HepG2 (cell line): ENCODE data around the gene DUSP9. TPM values are rescaled to one million over a fixed set of nuclear protein-coding genes. Genes with fewer than 3 reads are reported as not detected.

Experiments
- AGO1 ChIP-seq: fragments of 200-400 bp; formaldehyde crosslinking; IDR thresholded peaks from 2 replicates; pipeline ENCODE4 v1.6.1; 2017; ENCODE audit warnings: mild to moderate bottlenecking, low read depth, low read length, moderate library complexity; ENCODE audit not compliant: poor library complexity, severe bottlenecking
- PRDM10 ChIP-seq: sonication (generic); formaldehyde crosslinking; IDR thresholded peaks from 2 replicates; pipeline ENCODE4 v1.4.0; 2020; ENCODE audit warnings: low read depth, missing genetic modification reagents
- RBFOX2 ChIP-seq: fragments of 200-400 bp; formaldehyde crosslinking; IDR thresholded peaks from 2 replicates; pipeline ENCODE4 v1.6.1; 2017; ENCODE audit warnings: low read depth, mild to moderate bottlenecking, low read length
- SALL1 ChIP-seq: sonication (generic); formaldehyde crosslinking; IDR thresholded peaks from 2 replicates; pipeline ENCODE4 v1.8.0; 2022; ENCODE audit warnings: mild to moderate bottlenecking, missing genetic modification reagents
- SIN3A ChIP-seq: IDR thresholded peaks from 2 replicates; pipeline ENCODE4 v1.6.1; 2011; ENCODE audit warnings: low read depth, mild to moderate bottlenecking, control low read depth, low read length, borderline replicate concordance
- ZFX ChIP-seq: sonication (generic); formaldehyde crosslinking; IDR thresholded peaks from 2 replicates; pipeline ENCODE4 v1.4.0; 2020; ENCODE audit warnings: mild to moderate bottlenecking, low read depth, missing genetic modification reagents, moderate library complexity
- ZMAT3 ChIP-seq: sonication (generic); formaldehyde crosslinking; conservative IDR thresholded peaks from 2 replicates; pipeline ENCODE4 v1.7.0; 2021; ENCODE audit warnings: missing genetic modification reagents
- ZNF160 ChIP-seq: sonication (generic); formaldehyde crosslinking; IDR thresholded peaks from 2 replicates; pipeline ENCODE4 v1.8.0; 2022; ENCODE audit warnings: mild to moderate bottlenecking, inconsistent platforms, missing genetic modification reagents
- ZNF263 ChIP-seq: sonication (generic); formaldehyde crosslinking; IDR thresholded peaks from 2 replicates; pipeline ENCODE4 v1.4.0; 2020; ENCODE audit warnings: missing genetic modification reagents
- ZNF746 ChIP-seq: sonication (generic); formaldehyde crosslinking; IDR thresholded peaks from 2 replicates; pipeline ENCODE4 v1.8.0; 2022; ENCODE audit warnings: mild to moderate bottlenecking, missing genetic modification reagents
- ZNF816 ChIP-seq: sonication (generic); formaldehyde crosslinking; IDR thresholded peaks from 2 replicates; pipeline ENCODE4 v1.8.0; 2022; ENCODE audit warnings: missing genetic modification reagents, mild to moderate bottlenecking, borderline replicate concordance
- polyA plus RNA-seq, 8 experiments: library from polyadenylated mRNA; depleted of rRNA in 3 of 8; stranded (reverse) in 7 of 8; unstranded in 1 of 8; fragments of >200 nt; fragmentation: Illumina TruSeq in 4 of 8; extraction: Trizol in 4 of 8; gene quantifications; 2 replicates each; pipeline versions ENCODE4 v1.2.1 to v1.2.3, GENCODE V29; 2011 to 2016; ENCODE audit warnings: low read depth in 4 of 8, missing spikeins in 1 of 8, mixed read lengths in 1 of 8; ENCODE audit not compliant: insufficient read depth in 1 of 8
- total RNA-seq, 5 experiments: library from RNA; depleted of rRNA; stranded (reverse); fragments of >200 nt; fragmentation: Illumina TruSeq; extraction: Trizol; gene quantifications; 2 replicates each; pipeline ENCODE4 v1.2.3, GENCODE V29; 2016; ENCODE audit warnings: low read depth in 1 of 5
- TF ChIP-seq, protein P1 (sequence below): sonication (generic); formaldehyde crosslinking; IDR thresholded peaks from 2 replicates; pipeline ENCODE4 v1.5.1; 2020; ENCODE audit warnings: mild to moderate bottlenecking, missing genetic modification reagents, moderate library complexity

DUSP9 gene
- total and polyA plus RNA-seq, 2 of the 13 experiments (the other 11 are each of a cell fraction or from before 2014, with no cell fraction given): 235 to 435 TPM

GRCh38 chrX:153685751-153686696 lies 39.0 kb downstream of the DUSP9 start (continued):
- peak; percentile 97 for TF ChIP-seq ZNF263 (CRISPR knock-in tag)
- TF ChIP-seq RBFOX2: peak; percentile 51
- TF ChIP-seq, protein P1, sequence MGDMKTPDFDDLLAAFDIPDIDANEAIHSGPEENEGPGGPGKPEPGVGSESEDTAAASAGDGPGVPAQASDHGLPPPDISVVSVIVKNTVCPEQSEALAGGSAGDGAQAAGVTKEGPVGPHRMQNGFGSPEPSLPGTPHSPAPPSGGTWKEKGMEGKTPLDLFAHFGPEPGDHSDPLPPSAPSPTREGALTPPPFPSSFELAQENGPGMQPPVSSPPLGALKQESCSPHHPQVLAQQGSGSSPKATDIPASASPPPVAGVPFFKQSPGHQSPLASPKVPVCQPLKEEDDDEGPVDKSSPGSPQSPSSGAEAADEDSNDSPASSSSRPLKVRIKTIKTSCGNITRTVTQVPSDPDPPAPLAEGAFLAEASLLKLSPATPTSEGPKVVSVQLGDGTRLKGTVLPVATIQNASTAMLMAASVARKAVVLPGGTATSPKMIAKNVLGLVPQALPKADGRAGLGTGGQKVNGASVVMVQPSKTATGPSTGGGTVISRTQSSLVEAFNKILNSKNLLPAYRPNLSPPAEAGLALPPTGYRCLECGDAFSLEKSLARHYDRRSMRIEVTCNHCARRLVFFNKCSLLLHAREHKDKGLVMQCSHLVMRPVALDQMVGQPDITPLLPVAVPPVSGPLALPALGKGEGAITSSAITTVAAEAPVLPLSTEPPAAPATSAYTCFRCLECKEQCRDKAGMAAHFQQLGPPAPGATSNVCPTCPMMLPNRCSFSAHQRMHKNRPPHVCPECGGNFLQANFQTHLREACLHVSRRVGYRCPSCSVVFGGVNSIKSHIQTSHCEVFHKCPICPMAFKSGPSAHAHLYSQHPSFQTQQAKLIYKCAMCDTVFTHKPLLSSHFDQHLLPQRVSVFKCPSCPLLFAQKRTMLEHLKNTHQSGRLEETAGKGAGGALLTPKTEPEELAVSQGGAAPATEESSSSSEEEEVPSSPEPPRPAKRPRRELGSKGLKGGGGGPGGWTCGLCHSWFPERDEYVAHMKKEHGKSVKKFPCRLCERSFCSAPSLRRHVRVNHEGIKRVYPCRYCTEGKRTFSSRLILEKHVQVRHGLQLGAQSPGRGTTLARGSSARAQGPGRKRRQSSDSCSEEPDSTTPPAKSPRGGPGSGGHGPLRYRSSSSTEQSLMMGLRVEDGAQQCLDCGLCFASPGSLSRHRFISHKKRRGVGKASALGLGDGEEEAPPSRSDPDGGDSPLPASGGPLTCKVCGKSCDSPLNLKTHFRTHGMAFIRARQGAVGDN (CRISPR knock-in tag): peak; percentile 63
- TF ChIP-seq ZNF746: peak; percentile 65; the same call in 1 of the 2 replicates
- TF ChIP-seq ZNF816 (CRISPR knock-in tag): 0 out of 2 replicates have a peak, but pooled peaks have one; percentile 33
- TF ChIP-seq AGO1: peak; percentile 58
- TF ChIP-seq SIN3A: 0 out of 2 replicates have a peak, but pooled peaks have one; percentile 22
- TF ChIP-seq ZMAT3 (CRISPR knock-in tag): 0 out of 2 replicates have a peak, but pooled peaks have one; percentile 64
- 0 out of 2 replicates have a peak, but pooled peaks have one; percentile 4 for TF ChIP-seq SALL1 (CRISPR knock-in tag)
- TF ChIP-seq ZNF160 (CRISPR knock-in tag): no peak
- peak; percentile 34 for TF ChIP-seq ZFX
- TF ChIP-seq PRDM10 (CRISPR knock-in tag): no peak
